ENCODE results near the gene GNG4. TPM values are rescaled to one million over a fixed set of nuclear protein-coding genes. Genes with fewer than 3 reads are reported as not detected.

Gene GNG4
- total and polyA plus RNA-seq, 9 of the 15 experiments (the other 6 are each of a cell fraction or from before 2014, with no cell fraction given), result 0.06 to 0.58 (median 0.08) TPM; not detected in 4

- TF ChIP-seq ZNF212 (CRISPR knock-in tag; IDR thresholded peaks at IDR 0.05) (peak; percentile 71; the same call in 1 of the 2 replicates), TARDBP (IDR thresholded peaks at IDR 0.05) (no peak), SIRT6 (IDR thresholded peaks at IDR 0.05; ENCODE audit: low read depth, low read length) (no peak), ZFP1 (CRISPR knock-in tag; IDR thresholded peaks at IDR 0.05) (no peak), TCF7L2 (IDR thresholded peaks at IDR 0.05; ENCODE audit: low read depth, low read length) (no peak), PTBP1 (IDR thresholded peaks at IDR 0.05; ENCODE audit: low read depth, low read length) (no peak), NFE2 (IDR thresholded peaks at IDR 0.05; ENCODE audit: low read depth) (no peak), ZNF644 (tag; IDR thresholded peaks at IDR 0.05; ENCODE audit: low read depth) (no peak), E2F1 (CRISPR knock-in tag; IDR thresholded peaks at IDR 0.05) (no peak), PRPF4 (IDR thresholded peaks at IDR 0.05; ENCODE audit: insufficient read depth, low read depth, low read length, poor library complexity, severe bottlenecking) (no peak), ZBED1 (IDR thresholded peaks at IDR 0.05) (no peak), RBM25 (IDR thresholded peaks at IDR 0.05; ENCODE audit: low read depth, low read length, severe bottlenecking) (no peak), FOXJ2 (tag; IDR thresholded peaks at IDR 0.05) (no peak), HIVEP1 (CRISPR knock-in tag; IDR thresholded peaks at IDR 0.05) (no peak), MCM2 (IDR thresholded peaks at IDR 0.05; ENCODE audit: low read depth) (no peak), ZFX (CRISPR knock-in tag; IDR thresholded peaks at IDR 0.05) (peak; percentile 34), HLTF (IDR thresholded peaks at IDR 0.05) (no peak), HNRNPL (IDR thresholded peaks at IDR 0.05; ENCODE audit: low read depth, low read length) (no peak), TSC22D4 (tag; IDR thresholded peaks at IDR 0.05) (no peak)
- TF ChIP-seq, protein P1, sequence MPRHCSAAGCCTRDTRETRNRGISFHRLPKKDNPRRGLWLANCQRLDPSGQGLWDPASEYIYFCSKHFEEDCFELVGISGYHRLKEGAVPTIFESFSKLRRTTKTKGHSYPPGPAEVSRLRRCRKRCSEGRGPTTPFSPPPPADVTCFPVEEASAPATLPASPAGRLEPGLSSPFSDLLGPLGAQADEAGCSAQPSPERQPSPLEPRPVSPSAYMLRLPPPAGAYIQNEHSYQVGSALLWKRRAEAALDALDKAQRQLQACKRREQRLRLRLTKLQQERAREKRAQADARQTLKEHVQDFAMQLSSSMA (CRISPR knock-in tag; IDR thresholded peaks at IDR 0.05), result no peak
- TF ChIP-seq, protein P2, sequence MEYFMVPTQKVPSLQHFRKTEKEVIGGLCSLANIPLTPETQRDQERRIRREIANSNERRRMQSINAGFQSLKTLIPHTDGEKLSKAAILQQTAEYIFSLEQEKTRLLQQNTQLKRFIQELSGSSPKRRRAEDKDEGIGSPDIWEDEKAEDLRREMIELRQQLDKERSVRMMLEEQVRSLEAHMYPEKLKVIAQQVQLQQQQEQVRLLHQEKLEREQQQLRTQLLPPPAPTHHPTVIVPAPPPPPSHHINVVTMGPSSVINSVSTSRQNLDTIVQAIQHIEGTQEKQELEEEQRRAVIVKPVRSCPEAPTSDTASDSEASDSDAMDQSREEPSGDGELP (CRISPR knock-in tag; IDR thresholded peaks at IDR 0.05; ENCODE audit: borderline replicate concordance), result peak; percentile 22; the same call in 1 of the 2 replicates
- TF ChIP-seq, protein P3, sequence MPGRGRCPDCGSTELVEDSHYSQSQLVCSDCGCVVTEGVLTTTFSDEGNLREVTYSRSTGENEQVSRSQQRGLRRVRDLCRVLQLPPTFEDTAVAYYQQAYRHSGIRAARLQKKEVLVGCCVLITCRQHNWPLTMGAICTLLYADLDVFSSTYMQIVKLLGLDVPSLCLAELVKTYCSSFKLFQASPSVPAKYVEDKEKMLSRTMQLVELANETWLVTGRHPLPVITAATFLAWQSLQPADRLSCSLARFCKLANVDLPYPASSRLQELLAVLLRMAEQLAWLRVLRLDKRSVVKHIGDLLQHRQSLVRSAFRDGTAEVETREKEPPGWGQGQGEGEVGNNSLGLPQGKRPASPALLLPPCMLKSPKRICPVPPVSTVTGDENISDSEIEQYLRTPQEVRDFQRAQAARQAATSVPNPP (IDR thresholded peaks at IDR 0.05; ENCODE audit: borderline replicate concordance, insufficient read depth, insufficient read length), result no peak
- TF ChIP-seq, protein P4, sequence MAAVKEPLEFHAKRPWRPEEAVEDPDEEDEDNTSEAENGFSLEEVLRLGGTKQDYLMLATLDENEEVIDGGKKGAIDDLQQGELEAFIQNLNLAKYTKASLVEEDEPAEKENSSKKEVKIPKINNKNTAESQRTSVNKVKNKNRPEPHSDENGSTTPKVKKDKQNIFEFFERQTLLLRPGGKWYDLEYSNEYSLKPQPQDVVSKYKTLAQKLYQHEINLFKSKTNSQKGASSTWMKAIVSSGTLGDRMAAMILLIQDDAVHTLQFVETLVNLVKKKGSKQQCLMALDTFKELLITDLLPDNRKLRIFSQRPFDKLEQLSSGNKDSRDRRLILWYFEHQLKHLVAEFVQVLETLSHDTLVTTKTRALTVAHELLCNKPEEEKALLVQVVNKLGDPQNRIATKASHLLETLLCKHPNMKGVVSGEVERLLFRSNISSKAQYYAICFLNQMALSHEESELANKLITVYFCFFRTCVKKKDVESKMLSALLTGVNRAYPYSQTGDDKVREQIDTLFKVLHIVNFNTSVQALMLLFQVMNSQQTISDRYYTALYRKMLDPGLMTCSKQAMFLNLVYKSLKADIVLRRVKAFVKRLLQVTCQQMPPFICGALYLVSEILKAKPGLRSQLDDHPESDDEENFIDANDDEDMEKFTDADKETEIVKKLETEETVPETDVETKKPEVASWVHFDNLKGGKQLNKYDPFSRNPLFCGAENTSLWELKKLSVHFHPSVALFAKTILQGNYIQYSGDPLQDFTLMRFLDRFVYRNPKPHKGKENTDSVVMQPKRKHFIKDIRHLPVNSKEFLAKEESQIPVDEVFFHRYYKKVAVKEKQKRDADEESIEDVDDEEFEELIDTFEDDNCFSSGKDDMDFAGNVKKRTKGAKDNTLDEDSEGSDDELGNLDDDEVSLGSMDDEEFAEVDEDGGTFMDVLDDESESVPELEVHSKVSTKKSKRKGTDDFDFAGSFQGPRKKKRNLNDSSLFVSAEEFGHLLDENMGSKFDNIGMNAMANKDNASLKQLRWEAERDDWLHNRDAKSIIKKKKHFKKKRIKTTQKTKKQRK (IDR thresholded peaks at IDR 0.05; ENCODE audit: borderline replicate concordance, low read depth, low read length), result no peak
These were observed 146.0 kb downstream of the GNG4 start (continued) for GRCh38 chr1:235503403-235504121.

Data from K562 (cell line).